AG04450 (cell line): Measurements from ENCODE around the gene SETD1A. TPM values are rescaled to one million over a fixed set of nuclear protein-coding genes. Genes with fewer than 3 reads are reported as not detected.
A peak's percentile ranks its signal among the peaks of the same experiment; 100 is the strongest.

Source experiments
- CTCF ChIA-PET: fragments of 300-600, 350-600 bp; formaldehyde crosslinking; extraction: SDS; loops from one replicate; lab custom pipeline; 2022; ENCODE audit warnings: antibody characterized with exemption, inconsistent platforms; lab: Charles Lee
- POLR2A ChIA-PET: fragments of 350-600 bp; formaldehyde crosslinking; extraction: SDS; loops from one replicate; lab custom pipeline; 2021; ENCODE audit warnings: antibody characterized with exemption, inconsistent platforms; lab: Yijun Ruan, JAX
- DNase-seq: peaks from one replicate; pipeline ENCODE4 v3.0.0-alpha.2; 2011; ENCODE audit warnings: low read depth, low spot score
- H3K27ac ChIP-seq: one replicate; pipeline ENCODE4 v1.5.1; 2012; ENCODE audit warnings: low read depth, low read length, control low read depth
- H3K27me3 ChIP-seq: one replicate; pipeline ENCODE4 v1.6.0; 2012; ENCODE audit warnings: low read length; ENCODE audit not compliant: control insufficient read depth, insufficient read depth
- H3K4me3 ChIP-seq: 2 replicates; pipeline ENCODE4 v1.5.1; 2011; ENCODE audit warnings: mild to moderate bottlenecking, low read depth, low read length, control low read depth
- H3K9me3 ChIP-seq: 2 replicates; pipeline ENCODE4 v1.5.1; 2012; ENCODE audit warnings: low read length; ENCODE audit not compliant: control insufficient read depth, insufficient read depth
- CTCF ChIP-seq: IDR thresholded peaks from 2 replicates; pipeline ENCODE4 v1.5.1; 2011; ENCODE audit warnings: low read depth, low read length, control low read depth, inconsistent platforms
- polyA plus RNA-seq: library from polyadenylated mRNA; depleted of rRNA; stranded (reverse); fragments of >200 nt; gene quantifications from 2 replicates; pipeline ENCODE4 v1.2.3, GENCODE V29; 2011

The SETD1A gene
- polyA plus RNA-seq, 1 experiment, result 1.1 TPM

- TF ChIP-seq CTCF, result no peak
- CTCF ChIA-PET, result interaction anchor here (1.5 kb wide), 2 partner anchors 14 to 25 kb away, joined by 3 to 4 read pairs; no protein-coding TSS in a partner anchor
- Histone ChIP-seq H3K27me3 (no peaks in the 10 kb centered on the region), H3K9me3 (no peaks in the 10 kb centered on the region), H3K4me3 (no peak overlapping the region), H3K27ac (no peak overlapping the region)
- POLR2A ChIA-PET, result no interaction called here
- DNase-seq, result no peak
Measured at GRCh38 chr16:30928390-30928789, 29.2 kb upstream of the SETD1A start.

GRCh38 chr16:30929167-30929566 lies 28.4 kb upstream of the SETD1A start:
- ChIA-PET POLR2A (no interaction called here), CTCF (interaction anchor here (1.5 kb wide), 1 partner anchor 13 kb away, joined by 3 read pairs; no protein-coding TSS in a partner anchor)
- no peaks in the 10 kb centered on the region for H3K27me3 ChIP-seq
- no peak overlapping the region for H3K27ac ChIP-seq
- H3K9me3 ChIP-seq, result no peaks in the 10 kb centered on the region
- DNase-seq, result no peak
- H3K4me3 ChIP-seq, result no peak overlapping the region
- TF ChIP-seq CTCF, result no peak

GRCh38 chr16:30930160-30930571 lies 27.4 kb upstream of the SETD1A start:
- DNase-seq, result no peak
- ChIA-PET CTCF (no interaction called here), POLR2A (no interaction called here)
- H3K4me3 ChIP-seq, result no peak overlapping the region
- TF ChIP-seq CTCF, result no peak
- H3K9me3 ChIP-seq, result no peaks in the 10 kb centered on the region
- H3K27ac ChIP-seq, result no peak overlapping the region
- no peaks in the 10 kb centered on the region for H3K27me3 ChIP-seq

- POLR2A ChIA-PET, result no interaction called here
- Histone ChIP-seq H3K27ac (no peak overlapping the region), H3K4me3 (no peak overlapping the region), H3K27me3 (no peaks in the 10 kb centered on the region), H3K9me3 (no peaks in the 10 kb centered on the region)
- CTCF ChIA-PET, result interaction anchor here (1.2 to 1.3 kb wide), 2 partner anchors 11 to 21 kb away, joined by 3 to 5 read pairs; no protein-coding TSS in a partner anchor
- no peak for DNase-seq
- no peak for TF ChIP-seq CTCF
Measured at GRCh38 chr16:30931068-30931650, 26.4 kb upstream of the SETD1A start.

GRCh38 chr16:30934827-30935557 lies 22.6 kb upstream of the SETD1A start:
- no peak overlapping the region for H3K4me3 ChIP-seq
- no peak for DNase-seq
- CTCF ChIA-PET, result interaction anchor here (0.7 to 1.5 kb wide), 5 partner anchors 9 to 124 kb away, joined by 3 to 5 read pairs (median 5); no protein-coding TSS in a partner anchor
- no peaks in the 10 kb centered on the region for H3K9me3 ChIP-seq
- POLR2A ChIA-PET, result no interaction called here
- H3K27me3 ChIP-seq, result no peaks in the 10 kb centered on the region
- H3K27ac ChIP-seq, result no peak overlapping the region
- peak; percentile 51 for TF ChIP-seq CTCF
